ENCODE data around the gene AKR1C4. TPM values are rescaled to one million over a fixed set of nuclear protein-coding genes. Genes with fewer than 3 reads are reported as not detected.

The AKR1C4 gene
- total RNA-seq, 1 experiment from 2014 or later, result not detected

- Mint-ChIP-seq H3K27ac (no peak overlapping the region), H3K9me3 (peaks cover 50 to 73% of the 10 kb centered on the region in 2 experiments), H3K4me1 (no peaks in the 10 kb centered on the region), H3K27me3 (ENCODE audit: low read depth) (no peaks in the 10 kb centered on the region; the same call in 1 of the 2 replicates), H3K4me3 (no peak overlapping the region), H3K36me3 (ENCODE audit: insufficient read depth in 1 of 3, low read depth in 3 of 3) (peaks cover 0 to 12% (median 0%) of the 10 kb centered on the region in 3 experiments; a peak in 4 of 7 replicates)
- H3K9me3 ChIP-seq (ENCODE audit: control insufficient read depth, low read depth, low read length), result no peaks in the 10 kb centered on the region
- no peak overlapping the region for H3K4ac ChIP-seq (ENCODE audit: low read depth, low read length)
- no CpG with 5 or more reads among the region's 1 CpG for WGBS (ENCODE audit: extremely low coverage, insufficient read length, low lambda C conversion rate)
- no peaks in the 10 kb centered on the region for H4K20me1 ChIP-seq (ENCODE audit: control insufficient read depth, insufficient read depth, insufficient read length)
- no peak overlapping the region for H4K8ac ChIP-seq (replicated peaks; ENCODE audit: insufficient read length, low read depth, low read length)
- H3K4me1 ChIP-seq (ENCODE audit: insufficient read depth, low read length), result no peaks in the 10 kb centered on the region
- no peak overlapping the region for H3K56ac ChIP-seq (ENCODE audit: insufficient read length, low read depth, low read length)
- no peak overlapping the region for H2BK12ac ChIP-seq (ENCODE audit: insufficient read length, low read depth, low read length)
- no peak overlapping the region for H3T11ph ChIP-seq (ENCODE audit: low read length)
- no peak for DNase-seq
- no peak overlapping the region for H2BK20ac ChIP-seq (ENCODE audit: low read depth, low read length, poor library complexity, severe bottlenecking)
- H3K23ac ChIP-seq (ENCODE audit: insufficient read length, low read depth, low read length), result no peak overlapping the region
- H3K79me2 ChIP-seq (ENCODE audit: insufficient read depth, low read length), result no peaks in the 10 kb centered on the region
- TF ChIP-seq, protein P1, sequence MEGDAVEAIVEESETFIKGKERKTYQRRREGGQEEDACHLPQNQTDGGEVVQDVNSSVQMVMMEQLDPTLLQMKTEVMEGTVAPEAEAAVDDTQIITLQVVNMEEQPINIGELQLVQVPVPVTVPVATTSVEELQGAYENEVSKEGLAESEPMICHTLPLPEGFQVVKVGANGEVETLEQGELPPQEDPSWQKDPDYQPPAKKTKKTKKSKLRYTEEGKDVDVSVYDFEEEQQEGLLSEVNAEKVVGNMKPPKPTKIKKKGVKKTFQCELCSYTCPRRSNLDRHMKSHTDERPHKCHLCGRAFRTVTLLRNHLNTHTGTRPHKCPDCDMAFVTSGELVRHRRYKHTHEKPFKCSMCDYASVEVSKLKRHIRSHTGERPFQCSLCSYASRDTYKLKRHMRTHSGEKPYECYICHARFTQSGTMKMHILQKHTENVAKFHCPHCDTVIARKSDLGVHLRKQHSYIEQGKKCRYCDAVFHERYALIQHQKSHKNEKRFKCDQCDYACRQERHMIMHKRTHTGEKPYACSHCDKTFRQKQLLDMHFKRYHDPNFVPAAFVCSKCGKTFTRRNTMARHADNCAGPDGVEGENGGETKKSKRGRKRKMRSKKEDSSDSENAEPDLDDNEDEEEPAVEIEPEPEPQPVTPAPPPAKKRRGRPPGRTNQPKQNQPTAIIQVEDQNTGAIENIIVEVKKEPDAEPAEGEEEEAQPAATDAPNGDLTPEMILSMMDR (conservative IDR thresholded peaks at IDR 0.05), result no peak
- no peak overlapping the region for H4K5ac ChIP-seq (ENCODE audit: insufficient read length, low read depth, low read length)
- H3K27me3 ChIP-seq (ENCODE audit: insufficient read depth, low read length), result no peaks in the 10 kb centered on the region
- H3K27ac ChIP-seq (ENCODE audit: insufficient read length, low read depth, low read length), result no peak overlapping the region
- H3K4me2 ChIP-seq (ENCODE audit: insufficient read depth, insufficient read length, low read length), result no peak overlapping the region
- no peak overlapping the region for H2BK120ac ChIP-seq (ENCODE audit: low read depth, low read length, poor library complexity, severe bottlenecking)
- H2BK15ac ChIP-seq (ENCODE audit: low read depth, low read length), result no peak overlapping the region
- H4K91ac ChIP-seq (ENCODE audit: insufficient read length, low read depth, low read length), result no peak overlapping the region
- no peak overlapping the region for H3K18ac ChIP-seq (ENCODE audit: insufficient read length, low read depth, low read length)
- no peaks in the 10 kb centered on the region for H3K23me2 ChIP-seq (ENCODE audit: insufficient read length, low read depth, low read length, poor library complexity, severe bottlenecking)
- H3K9ac ChIP-seq (ENCODE audit: extremely low read depth, insufficient read length, low read length), result no peak overlapping the region
- no peak overlapping the region for H2AFZ ChIP-seq (ENCODE audit: low read length)
- H2AK5ac ChIP-seq (ENCODE audit: insufficient read length, low read length), result no peak overlapping the region
- H2BK5ac ChIP-seq (ENCODE audit: insufficient read length, low read length), result no peak overlapping the region
- H3K14ac ChIP-seq (ENCODE audit: insufficient read depth, low read length), result no peak overlapping the region
- H3K79me1 ChIP-seq (ENCODE audit: insufficient read depth, low read depth, low read length, poor library complexity, severe bottlenecking), result no peaks in the 10 kb centered on the region
These were observed 70.2 kb downstream of the AKR1C4 start for GRCh38 chr10:5266804-5267203.

Measured in H9 (cell line).